ENCODE measurements around the gene DTHD1.

The DTHD1 gene

GRCh38 chr4:36281384-36282106, at the start of gene DTHD1:
DTHD1 (plus strand) TSS chr4:36281616; CDS start chr4:36281759, 143 bp downstream.
- DNase-seq (ENCODE audit: low read depth in 1 of 2, low spot score in 1 of 2): no peak

- DNase-seq (ENCODE audit: low read depth in 1 of 2, low spot score in 1 of 2): no peak
Measured at GRCh38 chr4:36233567-36234266, 47.7 kb upstream of the DTHD1 start.

GRCh38 chr4:36235306-36235705, 46.1 kb upstream of the DTHD1 start:
- no peak for DNase-seq (ENCODE audit: low read depth in 1 of 2, low spot score in 1 of 2)

- DNase-seq (ENCODE audit: low read depth in 1 of 2, low spot score in 1 of 2): no peak
Measured at GRCh38 chr4:36236159-36236558, 45.3 kb upstream of the DTHD1 start.

- DNase-seq (ENCODE audit: low read depth in 1 of 2, low spot score in 1 of 2): no peak
Measured at GRCh38 chr4:36237366-36238313, 43.8 kb upstream of the DTHD1 start.

DNA sequence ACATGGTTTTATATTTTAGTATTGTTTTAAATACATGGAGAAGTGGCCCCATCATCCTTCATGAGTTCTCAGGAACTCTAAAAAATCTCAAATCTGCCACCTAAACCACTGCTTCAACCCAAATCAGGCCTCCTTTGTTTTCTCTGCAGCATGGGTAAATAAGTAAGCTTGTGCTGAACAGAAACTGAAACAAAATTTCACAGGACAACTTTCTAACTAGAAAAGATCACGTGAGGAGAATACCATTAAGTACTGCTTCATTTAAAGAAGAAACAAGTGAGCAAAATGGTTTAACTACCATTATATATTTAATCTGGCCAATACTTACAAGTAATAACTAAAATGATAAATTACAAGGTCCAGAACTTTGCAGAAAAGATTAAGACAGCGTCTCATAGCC, 39.6 kb upstream of the DTHD1 start:
- no peak for DNase-seq (ENCODE audit: low read depth in 1 of 2, low spot score in 1 of 2)

GRCh38 chr4:36242629-36243354, 38.6 kb upstream of the DTHD1 start:
- DNase-seq (ENCODE audit: low read depth in 1 of 2, low spot score in 1 of 2): no peak

DNA sequence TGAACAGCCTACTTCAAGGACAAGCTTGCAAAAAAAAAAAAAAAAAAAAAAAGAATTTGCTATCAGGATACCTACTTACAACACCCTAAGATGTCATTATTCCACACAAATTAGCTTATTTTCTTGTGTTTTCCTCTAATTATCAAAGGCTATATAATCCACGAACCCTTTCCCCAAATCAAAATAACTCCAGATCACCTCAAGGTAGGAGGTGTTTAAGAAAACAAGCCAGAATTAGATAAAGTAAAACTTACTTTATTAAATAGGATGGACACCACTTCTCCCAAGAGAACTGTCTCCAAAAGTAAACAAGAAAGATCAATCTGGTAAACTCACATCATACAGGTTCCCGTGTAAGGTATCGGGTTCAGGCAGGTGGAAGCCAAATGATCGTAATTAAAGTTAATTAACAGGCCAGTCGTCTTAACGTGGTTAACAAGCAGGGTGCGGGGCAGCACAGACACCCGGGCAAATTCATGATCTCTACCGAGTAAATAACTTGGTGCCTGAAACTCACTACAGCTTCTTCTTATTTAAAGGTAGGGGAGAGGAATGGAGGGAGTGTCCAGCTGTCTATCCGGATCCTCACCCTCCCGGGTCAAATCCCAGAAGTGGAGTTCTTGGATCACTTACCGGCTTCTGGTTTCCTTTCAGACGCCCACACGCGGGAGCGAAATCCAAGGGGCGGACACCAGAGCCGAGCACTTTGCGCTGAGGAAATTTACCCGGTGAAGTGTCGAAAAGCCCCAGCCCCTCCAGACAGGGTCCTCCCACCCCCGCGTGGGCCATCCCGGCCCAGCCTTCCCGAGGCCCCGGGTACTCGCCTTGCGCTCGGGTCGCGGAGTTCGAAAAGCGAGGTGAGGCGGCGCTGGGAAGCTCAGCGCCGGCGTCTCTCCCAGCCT, 37.8 kb upstream of the DTHD1 start:
- peak in 1 of 2 donors; percentile 36 for DNase-seq (ENCODE audit: low read depth in 1 of 2, low spot score in 1 of 2)

DNA sequence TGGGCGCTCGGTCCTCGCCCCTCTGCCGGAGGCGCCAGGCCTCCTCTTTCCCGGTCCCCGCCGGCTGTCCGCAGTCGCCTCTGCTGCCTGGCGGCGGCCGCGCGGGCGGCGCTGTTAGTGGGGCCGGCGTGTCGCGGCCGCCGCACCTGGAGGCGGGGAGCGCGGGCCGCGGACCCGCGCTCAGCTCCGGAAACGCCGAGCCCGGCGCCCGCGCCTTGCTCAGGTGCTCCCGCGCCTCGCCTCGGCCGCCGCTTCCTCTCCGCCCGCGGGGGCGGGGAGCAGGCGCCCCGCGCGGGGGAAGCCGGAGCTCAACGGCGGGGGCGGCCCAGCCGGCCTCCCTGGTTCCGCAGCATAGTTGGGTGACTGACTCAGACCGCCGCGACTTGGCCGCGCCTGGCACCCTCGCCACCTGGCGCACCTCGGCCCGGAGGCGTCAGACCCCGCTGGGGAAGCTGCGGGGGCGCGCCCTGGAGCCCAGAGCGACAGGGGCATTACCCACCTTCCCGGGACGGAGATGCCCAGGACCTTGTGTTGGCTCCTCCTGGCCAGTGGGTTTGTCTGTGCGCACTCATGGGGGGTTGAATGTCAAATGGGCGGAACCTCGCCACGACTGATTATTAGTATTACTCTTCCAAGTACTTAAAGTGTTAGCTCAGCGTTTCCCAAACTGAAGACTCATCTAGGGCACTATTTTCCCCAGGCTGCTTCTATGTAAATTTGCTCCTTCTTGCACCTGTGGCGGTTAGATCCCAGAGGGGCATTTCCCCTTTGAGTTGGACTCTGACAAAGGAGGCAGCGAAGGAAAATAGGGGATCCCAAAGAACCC, 36.9 kb upstream of the DTHD1 start, which contains the start of gene ARAP2:
Gene ARAP2, minus strand, starts transcription at position 258 of the 826 bp plus-strand sequence. CDS start 15,028 bp downstream, outside the sequence.
- DNase-seq (ENCODE audit: low read depth in 1 of 2, low spot score in 1 of 2): peak; percentile 46 to 47

- no peak for DNase-seq (ENCODE audit: low read depth in 1 of 2, low spot score in 1 of 2)
Measured at GRCh38 chr4:36249610-36250009, 31.8 kb upstream of the DTHD1 start.

- DNase-seq (ENCODE audit: low read depth in 1 of 2, low spot score in 1 of 2): no peak
Measured at GRCh38 chr4:36251983-36252382, 29.4 kb upstream of the DTHD1 start.

DNA sequence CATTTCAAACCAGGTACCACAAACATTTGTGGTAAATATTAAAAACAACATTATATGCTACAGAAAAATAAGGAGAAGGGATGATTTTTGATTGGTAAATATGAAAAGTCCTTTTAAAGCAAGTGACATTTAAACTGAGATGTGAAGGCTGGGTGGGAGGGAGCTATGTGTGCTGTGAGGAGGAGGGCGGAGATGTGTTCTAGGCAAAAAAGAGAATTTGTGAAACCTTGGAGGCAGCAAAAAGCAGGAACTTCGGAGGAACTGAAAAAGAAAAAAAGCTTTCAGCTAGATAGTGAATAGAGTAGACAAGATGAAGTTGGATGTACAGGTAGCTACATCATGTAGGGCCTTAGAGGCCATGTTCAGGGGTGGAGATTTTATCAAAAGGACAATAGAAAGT, 27.0 kb upstream of the DTHD1 start:
- DNase-seq (ENCODE audit: low read depth in 1 of 2, low spot score in 1 of 2): no peak

DNA sequence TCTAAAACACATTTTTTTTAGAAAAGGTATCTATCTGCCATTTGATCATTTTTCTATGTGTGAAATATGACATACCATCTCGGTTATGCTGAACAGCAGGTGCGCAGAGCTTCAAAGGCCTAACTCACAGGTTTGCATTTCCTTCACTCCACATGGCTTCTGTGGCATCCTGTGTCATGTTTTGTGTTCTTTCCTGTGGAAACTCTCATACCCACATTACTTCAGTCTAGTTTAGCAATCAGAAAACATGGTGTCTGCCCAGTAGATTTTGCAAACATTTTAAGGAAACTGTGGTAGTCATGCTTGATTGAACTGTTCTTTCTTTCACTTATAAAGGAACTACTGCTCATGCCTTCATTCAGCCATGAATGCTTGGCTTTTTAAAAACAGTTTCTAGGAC, 25.8 kb upstream of the DTHD1 start:
- peak in 1 of 2 donors; percentile 39 for DNase-seq (ENCODE audit: low read depth in 1 of 2, low spot score in 1 of 2)

GRCh38 chr4:36256398-36256891, 25.0 kb upstream of the DTHD1 start:
- DNase-seq (ENCODE audit: low read depth in 1 of 2, low spot score in 1 of 2): no peak

DNA sequence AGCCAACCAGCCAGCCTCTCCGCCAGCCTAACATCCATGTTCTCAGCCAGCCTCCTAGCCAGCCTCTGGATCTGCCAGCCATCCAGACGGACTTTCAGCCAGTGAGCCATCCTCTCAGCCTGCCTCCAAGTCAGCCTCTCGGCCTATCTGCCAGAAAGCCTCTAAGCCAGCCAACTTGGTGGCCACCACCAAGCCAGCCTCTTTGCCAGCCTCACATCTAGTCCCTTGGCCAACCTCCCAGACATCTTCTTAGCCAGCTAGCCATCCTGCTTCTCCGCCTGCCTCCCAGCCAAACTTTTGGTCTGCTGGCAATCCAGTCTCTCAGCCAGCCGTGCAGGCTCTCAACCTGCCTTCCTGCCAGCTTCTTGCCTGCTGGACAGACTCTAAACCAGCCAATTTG, 20.7 kb upstream of the DTHD1 start:
- DNase-seq (ENCODE audit: low read depth in 1 of 2, low spot score in 1 of 2): no peak

- DNase-seq (ENCODE audit: low read depth in 1 of 2, low spot score in 1 of 2): no peak
Measured at GRCh38 chr4:36264207-36264826, 17.1 kb upstream of the DTHD1 start.

DNA sequence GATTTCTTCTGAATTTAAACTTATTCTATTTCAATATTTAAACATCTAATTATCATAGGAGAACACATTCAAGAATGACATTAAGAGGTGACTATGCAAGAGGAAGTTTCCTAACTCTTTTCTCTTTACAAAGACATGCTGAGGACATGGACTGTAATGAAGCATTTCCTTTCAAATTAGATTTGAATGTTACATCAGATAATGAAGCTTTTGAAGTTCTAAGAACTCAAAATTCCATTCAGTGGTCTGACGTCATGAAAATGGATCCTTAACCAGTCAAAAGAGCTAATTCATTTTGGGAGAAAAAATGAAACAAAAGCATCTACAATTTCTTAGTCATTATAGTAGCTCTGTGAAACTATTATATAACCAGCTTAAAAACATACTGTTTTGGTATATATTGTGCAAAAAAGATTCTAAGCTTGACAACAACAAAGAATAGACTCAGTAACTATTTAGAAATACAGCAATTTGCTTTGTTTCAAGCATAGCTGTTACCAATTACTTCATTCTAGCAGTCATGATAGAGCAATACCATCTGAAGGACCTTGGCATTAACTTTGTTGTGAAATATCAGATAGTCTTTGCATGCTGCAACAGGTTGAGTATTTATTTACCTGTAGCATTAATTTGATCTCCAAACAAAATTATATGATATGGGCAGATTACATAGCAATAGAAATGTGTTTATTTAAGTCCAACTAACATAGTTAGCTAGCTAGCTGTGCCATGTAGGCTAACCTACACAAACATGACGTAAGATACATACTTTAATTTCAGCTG, 13.7 kb upstream of the DTHD1 start:
- DNase-seq (ENCODE audit: low read depth in 1 of 2, low spot score in 1 of 2): no peak
